Right renal pelvis (tissue), 4 donors: Measurements from ENCODE around the gene ODAD2. TPM values are rescaled to one million over a fixed set of nuclear protein-coding genes. Genes with fewer than 3 reads are reported as not detected.

Experiments used
- DNase-seq, 4 donors: peaks; one replicate each; pipeline ENCODE4 v3.0.0-alpha.2; 2013; ENCODE audit warnings: low read depth in 4 of 4, low spot score in 3 of 4, missing footprints in 1 of 4
- polyA plus RNA-seq, 4 donors: library from polyadenylated mRNA; unstranded; fragments of 120-200 nt; gene quantifications; one replicate each; pipeline ENCODE4 v1.2.1, GENCODE V29; 2013; ENCODE audit not compliant: insufficient read length in 4 of 4

The ODAD2 gene
- polyA plus RNA-seq, 4 donors = 0.91 to 1.8 (median 1.4) TPM

- DNase-seq = no peak
Observed at GRCh38 chr10:27865221-27865635, 133.7 kb downstream of the ODAD2 start.

DNA sequence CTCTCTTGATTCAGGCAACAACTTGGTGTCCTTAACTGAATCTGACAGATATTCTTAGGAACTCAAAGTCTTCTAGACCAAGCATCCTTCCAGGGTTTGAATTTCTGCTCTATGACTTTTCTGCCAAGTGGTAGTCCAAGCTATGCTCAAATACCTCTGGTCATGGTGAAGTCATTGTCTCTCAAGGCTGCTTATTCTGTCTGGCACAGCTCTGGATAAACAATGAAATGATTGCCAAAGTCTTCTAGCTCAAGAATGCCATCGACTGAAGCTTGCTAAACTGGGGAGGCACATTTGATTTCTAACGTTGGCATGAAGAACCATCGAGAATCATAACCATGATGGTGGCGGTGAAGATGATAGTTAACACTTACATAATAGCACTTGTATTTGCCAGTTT is 137.1 kb downstream of the ODAD2 start:
- no peak for DNase-seq

DNA sequence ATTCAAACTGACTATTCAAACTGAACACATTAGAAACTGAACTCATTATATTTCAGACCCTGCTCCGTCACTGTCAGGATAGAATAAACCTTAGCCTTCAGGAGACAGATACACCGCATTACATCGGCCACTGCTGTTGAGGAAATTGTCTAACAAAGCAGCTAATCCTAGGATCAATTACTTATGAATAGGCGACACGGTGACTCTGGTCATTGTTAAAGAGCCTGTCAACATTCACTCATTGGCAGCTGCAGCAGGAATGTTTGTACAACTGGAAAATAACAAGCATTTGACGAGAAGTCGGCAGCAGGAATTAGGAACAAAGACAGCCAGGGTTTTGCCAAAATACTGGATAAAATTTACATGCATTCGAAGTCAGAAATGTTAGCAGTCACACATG is 141.3 kb downstream of the ODAD2 start:
- no peak for DNase-seq

- DNase-seq = no peak
Observed at GRCh38 chr10:27844223-27844622, 154.7 kb downstream of the ODAD2 start.

- DNase-seq = no peak
Observed at GRCh38 chr10:27838901-27839300, 160.0 kb downstream of the ODAD2 start.

DNA sequence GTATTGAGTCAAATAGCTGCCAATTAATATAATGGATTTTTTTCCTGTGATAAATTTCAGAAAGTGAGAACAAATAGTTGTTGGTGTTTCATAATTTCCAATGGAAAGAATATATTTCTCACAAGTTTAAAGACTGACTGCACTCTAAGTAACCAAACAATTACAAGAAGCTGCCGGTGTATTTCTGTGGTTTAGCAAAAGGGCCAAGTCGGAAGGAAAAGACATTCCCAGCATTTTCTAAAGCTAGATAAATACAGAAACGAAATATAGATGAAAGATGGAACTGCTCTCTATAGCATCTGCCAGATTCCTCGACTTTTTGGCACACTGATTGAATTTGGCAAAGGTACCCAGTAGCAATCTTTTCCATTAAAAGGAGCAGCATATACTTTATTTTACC is 160.5 kb downstream of the ODAD2 start:
- no peak for DNase-seq

GRCh38 chr10:27834476-27834875 is 164.4 kb downstream of the ODAD2 start:
- DNase-seq = no peak

- DNase-seq = no peak
Observed at GRCh38 chr10:27833792-27834191, 165.1 kb downstream of the ODAD2 start.

GRCh38 chr10:27832826-27833225 is 166.1 kb downstream of the ODAD2 start:
- no peak for DNase-seq

- no peak for DNase-seq
Observed at GRCh38 chr10:27826369-27826768, 172.5 kb downstream of the ODAD2 start.

GRCh38 chr10:27822301-27822700 is 176.6 kb downstream of the ODAD2 start:
- no peak for DNase-seq

- peak in 1 of 4 donors; percentile 2 for DNase-seq
Observed at GRCh38 chr10:27820637-27821036, 178.2 kb downstream of the ODAD2 start.

DNA sequence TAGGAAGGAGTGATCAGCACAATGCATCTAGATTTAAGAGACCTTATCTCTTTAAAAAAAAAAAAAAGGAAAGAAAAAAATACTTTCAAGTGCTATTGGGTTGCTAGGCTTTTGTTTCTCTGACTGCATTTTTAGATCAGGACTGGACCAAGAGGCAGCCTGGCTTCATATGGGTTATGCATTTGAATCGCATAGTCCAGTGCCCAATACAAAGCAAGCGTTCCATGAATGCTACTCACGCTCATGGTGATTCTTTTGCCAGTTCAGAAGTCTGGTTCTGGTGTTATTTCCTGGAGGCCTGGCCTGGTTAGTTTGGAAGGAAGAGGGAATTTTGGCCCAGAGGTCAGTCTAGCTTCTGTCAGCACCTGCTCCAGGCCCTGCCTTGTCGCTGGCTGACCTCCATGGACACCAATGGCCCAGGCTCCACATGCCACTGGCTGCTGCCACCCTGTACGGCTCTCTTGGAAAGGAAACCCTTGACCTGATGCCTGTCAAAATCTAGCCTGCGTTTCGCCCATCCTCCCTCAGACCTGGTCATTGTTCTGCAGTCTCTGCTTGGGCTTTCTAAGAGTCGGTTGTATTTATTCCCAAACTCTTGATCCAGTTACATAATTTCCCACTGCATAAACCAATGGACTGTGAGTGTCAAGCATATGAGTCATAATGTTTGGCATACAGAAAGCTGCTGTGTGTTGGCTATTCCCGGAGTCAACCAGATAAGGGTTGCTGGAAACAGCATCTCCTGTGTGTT is 178.9 kb downstream of the ODAD2 start:
- DNase-seq = no peak

DNA sequence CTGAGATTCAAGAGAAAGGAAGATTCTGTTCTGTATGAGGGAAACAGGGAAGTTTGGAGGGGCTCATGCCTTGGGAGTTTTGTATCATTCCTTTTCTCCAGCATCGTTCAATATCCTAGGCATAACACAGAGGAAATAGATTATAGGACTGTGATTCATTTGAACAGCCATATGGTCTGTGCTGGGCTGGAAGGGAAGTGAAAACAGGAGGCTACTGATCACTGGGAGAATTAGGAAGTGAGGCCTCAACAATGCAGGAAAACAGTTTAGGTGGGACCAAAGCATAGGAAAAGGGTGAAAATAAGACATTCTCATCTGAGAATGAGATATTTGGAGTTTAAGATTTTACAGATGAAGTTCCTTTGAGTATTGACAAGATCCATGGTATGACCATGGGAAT is 182.6 kb downstream of the ODAD2 start:
- DNase-seq = no peak

GRCh38 chr10:27815846-27816245 is 183.0 kb downstream of the ODAD2 start:
- no peak for DNase-seq

DNA sequence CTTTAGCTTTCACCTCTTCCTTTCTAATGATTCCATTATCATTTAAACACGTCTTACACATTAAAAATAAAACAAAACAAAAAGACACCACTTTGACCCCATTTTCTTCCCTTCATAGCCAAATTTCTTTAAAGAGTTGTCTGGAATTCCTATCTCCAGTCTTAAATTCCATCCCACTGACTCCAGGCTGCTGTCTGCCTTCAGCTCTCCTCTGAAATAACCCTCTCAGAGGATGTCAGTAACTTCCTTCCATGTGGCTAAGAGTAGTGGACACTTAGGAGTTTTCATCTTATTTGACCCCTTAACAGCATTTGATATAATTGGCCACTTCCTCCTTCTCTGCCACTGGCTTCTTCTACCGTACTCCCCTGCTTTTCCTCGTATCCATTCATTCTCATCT is 183.6 kb downstream of the ODAD2 start:
- DNase-seq = no peak

GRCh38 chr10:27805180-27805579 is 193.7 kb downstream of the ODAD2 start:
- DNase-seq = no peak

DNA sequence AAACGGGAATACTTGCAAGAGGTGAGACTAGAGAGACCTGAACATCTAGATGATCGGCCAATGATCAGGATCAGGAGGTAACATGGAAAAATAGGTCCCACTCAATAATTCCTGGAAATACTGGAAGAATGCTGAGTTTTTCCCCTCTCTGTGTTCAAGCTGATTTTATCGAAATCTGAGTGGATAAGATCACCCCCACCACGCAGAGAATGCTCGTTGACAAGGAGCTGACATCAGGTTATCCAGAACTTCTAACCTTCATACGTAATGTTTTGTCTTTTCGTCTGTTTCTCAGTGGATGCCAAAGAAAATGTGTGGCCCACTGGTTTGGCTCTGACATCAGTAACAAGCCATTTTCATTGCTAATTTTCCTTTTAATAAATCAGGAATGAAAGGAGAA is 194.7 kb downstream of the ODAD2 start:
- DNase-seq = no peak

DNA sequence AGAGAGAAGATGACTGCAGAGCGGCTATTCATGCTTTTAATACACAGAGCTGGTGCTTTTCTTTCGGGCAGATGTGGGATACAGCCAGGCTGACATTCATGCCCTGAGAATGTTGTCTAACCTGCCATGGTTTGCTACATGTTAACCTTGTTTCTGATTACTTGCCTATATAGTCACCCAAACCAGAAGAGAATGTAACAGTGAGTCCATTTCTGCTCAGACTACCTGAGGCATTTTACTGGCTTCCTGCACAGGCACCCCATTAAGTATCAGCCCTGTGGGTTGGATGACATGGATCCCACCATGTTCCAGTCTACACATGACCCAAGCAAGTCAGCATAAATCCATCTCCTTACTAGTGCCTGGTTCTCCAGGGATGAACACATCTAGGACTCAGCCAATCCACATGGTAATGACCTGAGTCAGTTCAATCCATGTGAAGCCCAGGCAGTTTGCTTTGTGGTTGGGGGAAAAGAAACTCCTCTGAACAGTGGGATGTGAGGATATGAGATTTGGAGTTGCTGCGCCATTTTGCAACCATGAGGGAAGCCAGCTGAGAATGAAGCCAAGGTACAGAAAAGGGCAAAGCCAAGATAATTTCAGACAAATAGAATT is 197.6 kb downstream of the ODAD2 start:
- DNase-seq = no peak

GRCh38 chr10:27799046-27799445 is 199.8 kb downstream of the ODAD2 start:
- DNase-seq = no peak

DNA sequence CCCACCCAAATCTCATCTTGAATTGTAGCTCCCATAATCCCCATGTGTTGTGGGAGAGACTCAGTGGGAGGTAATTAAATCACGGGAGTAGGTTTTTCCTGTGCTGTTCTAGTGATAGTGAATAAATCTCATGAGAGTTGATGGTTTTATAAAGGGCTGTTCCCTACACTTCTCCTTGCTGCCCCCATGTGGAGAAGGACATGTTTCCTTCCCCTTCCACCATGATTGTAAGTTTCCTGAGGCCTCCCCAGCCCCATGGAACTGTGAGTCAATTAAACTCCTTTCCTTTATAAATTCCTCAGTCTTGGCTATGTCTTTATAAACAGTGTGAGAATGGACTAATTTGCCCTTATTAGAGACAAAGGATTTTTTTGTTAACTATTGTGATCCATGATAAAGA is 204.7 kb downstream of the ODAD2 start:
- DNase-seq = no peak

DNA sequence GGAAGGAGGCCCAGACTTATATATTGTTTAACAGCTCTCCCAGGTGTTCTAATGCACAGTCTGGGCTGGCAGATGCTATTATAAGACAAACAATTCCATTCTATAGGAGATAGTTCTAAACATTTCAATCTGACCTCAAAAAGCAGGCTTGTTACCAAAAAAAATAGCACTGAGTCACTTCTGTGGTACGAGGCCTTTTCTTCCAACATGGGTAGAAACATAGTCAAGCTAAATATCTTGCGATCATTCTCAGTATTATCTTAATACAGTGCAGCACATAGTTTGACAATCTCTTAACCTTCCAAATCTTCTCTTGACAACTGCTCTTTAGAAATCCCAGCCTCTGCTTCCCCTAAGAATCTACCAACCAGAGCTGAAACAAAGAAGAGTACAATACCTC is 206.7 kb downstream of the ODAD2 start:
- no peak for DNase-seq
